ENCODE measurements around the gene MEGF11.

- TF ChIP-seq CTCF (IDR thresholded peaks at IDR 0.05) (no peak), POLR2A (IDR thresholded peaks at IDR 0.05; ENCODE audit: low read depth) (no peak), EP300 (IDR thresholded peaks at IDR 0.05) (no peak), POLR2AphosphoS5 (IDR thresholded peaks at IDR 0.05) (no peak)
Observed at GRCh38 chr15:66111363-66111762, 142.2 kb downstream of the MEGF11 start.
